Heart right ventricle (tissue), 16 donors: ENCODE results near the gene DENND1A. TPM values are rescaled to one million over a fixed set of nuclear protein-coding genes. Genes with fewer than 3 reads are reported as not detected.

Source experiments
- ATAC-seq, 8 donors: fragments of 200-7000 bp; cut with Tn5 transposase; one replicate each; pipeline ENCODE4 v1.9.1; 2020; ENCODE audit warnings: mild to moderate bottlenecking in 8 of 8, moderate library complexity in 8 of 8, moderate number of reproducible peaks in 1 of 8
- DNase-seq, 2 donors: peaks; one replicate each; pipeline ENCODE4 v3.0.0-alpha.2; 2020
- H3K27ac ChIP-seq, 10 donors: fragments of 200-600 bp; sonication (generic) in 2 of 10; one replicate each; pipeline versions ENCODE4 v1.5.0 to v1.8.0; 2020 to 2022; ENCODE audit warnings: mild to moderate bottlenecking in 3 of 10
- H3K27me3 ChIP-seq, 7 donors: fragments of 200-600 bp; one replicate each; pipeline ENCODE4 v1.8.0; 2021 to 2022; ENCODE audit warnings: mild to moderate bottlenecking in 2 of 7
- H3K36me3 ChIP-seq, 9 donors: fragments of 200-600 bp; sonication (generic) in 1 of 9; one replicate each; pipeline versions ENCODE4 v1.5.0 to v1.8.0; 2020 to 2022; ENCODE audit warnings: mild to moderate bottlenecking in 2 of 9
- H3K4me1 ChIP-seq, 9 donors: fragments of 200-600 bp; sonication (generic) in 1 of 9; one replicate each; pipeline versions ENCODE4 v1.5.0 to v1.8.0; 2020 to 2022; ENCODE audit warnings: mild to moderate bottlenecking in 4 of 9
- H3K4me3 ChIP-seq, 10 donors: fragments of 200-600 bp; sonication (generic) in 2 of 10; one replicate each; pipeline versions ENCODE4 v1.5.0 to v1.8.0; 2020 to 2022; ENCODE audit warnings: mild to moderate bottlenecking in 7 of 10, moderate library complexity in 2 of 10
- H3K9me3 ChIP-seq, 11 donors: fragments of 200-600 bp in 10 of 11; sonication (generic) in 2 of 11; one replicate each; pipeline versions ENCODE4 v1.5.0 to v1.8.0; 2013 to 2022; ENCODE audit warnings: mild to moderate bottlenecking in 2 of 11, control low read depth in 1 of 11, moderate library complexity in 1 of 11
- CTCF ChIP-seq, 9 donors: fragments of 200-600 bp; sonication (generic) in 2 of 9; IDR thresholded peaks; one replicate each; pipeline versions ENCODE4 v1.5.0 to v1.8.0; 2021 to 2022; ENCODE audit warnings: antibody characterized with exemption in 9 of 9, mild to moderate bottlenecking in 5 of 9, moderate library complexity in 1 of 9
- WGBS, 2 donors: extraction: QIAGEN DNeasy Blood & Tissue Kit; methylation state at CpG; one replicate each; pipeline ENCODE4 v1.1.7; 2013; ENCODE audit warnings: inconsistent platforms in 1 of 2; 5-methylcytosine and 5-hydroxymethylcytosine counted together
- intact Hi-C, 10 donors: fragments of 100-400 bp; cut with DNase I; formaldehyde crosslinking; loops; one replicate each; pipeline versions ENCODE4 v1.11.1 to v1.14.2; 2022
- polyA plus RNA-seq, 2 donors: library from polyadenylated mRNA; stranded (reverse); fragments of 200-250 nt; gene quantifications; one replicate each; pipeline ENCODE4 v1.2.3, GENCODE V29; 2013
- total RNA-seq, 10 donors: library from RNA; stranded (reverse); fragmentation: NEBNext Ultra II Directional in 3 of 10; extraction: Animal tissue kit (Norgen Biotek cat#: 25700) in 3 of 10; gene quantifications; one replicate each; pipeline versions ENCODE4 v1.2.1 to v1.2.4, GENCODE V29; 2021 to 2023
- donor health status: Arrhythmogenic right ventricular cardiomyopathy.
- donor health status: ischemic (EF 13 %, LVEDD 7.1; RV severe dilation, severe dysfunction).
- donor health status: healthy with polysubstance abuse.
- donor health status: DM: no; HTN: yes; CAD: no.
- donor health status: DM: no; HTN: no; CAD: no.
- donor health status: ischemic (EF 25% LVEDD 6.9; RV normal size, moderate dysfunction).
- donor health status: ischemic (EF 25% LVEDD 5.7; RV mildly dilated, moderate dysfunction).
- donor health status: healthy.
- donor health status: DM: yes; HTN: yes; CAD: no.
- donor health status: Ischemic cardiomyopathy.
- donor health status: ischemic (EF 35%, LVEDD 5.7; RV mildly dilated, moderate dysfunction).
- donor health status: nonischemic (EF 11% LVEDD 7.7; RV severe dilation, severe dysfunction).
- donor health status: DM: yes; HTN: yes; CAD: no.
- donor health status: PGD.
- donor health status: ischemic (EF 29% LVEDD 5.4; RV normal size, mild dysfunction).
- donor health status: nonischemic (EF 23%, LVEDD 6.1; RV moderate dilation, normal function).

The DENND1A gene
- total and polyA plus RNA-seq, 12 donors = 7.3 to 19.6 (median 12.2) TPM

- Histone ChIP-seq H3K4me1 (peaks cover 0 to 8% (median 0%) of the 10 kb centered on the region in 9 donors), H3K27me3 (no peaks in the 10 kb centered on the region), H3K36me3 (peaks cover 0 to 58% (median 4%) of the 10 kb centered on the region in 9 donors), H3K9me3 (no peaks in the 10 kb centered on the region), H3K4me3 (no peak overlapping the region), H3K27ac (no peak overlapping the region)
- TF ChIP-seq CTCF (IDR thresholded peaks at IDR 0.05) = no peak
- no peak for DNase-seq
- WGBS, 2 donors = 87 to 91% methylated on average over 12 of the region's 12 CpGs
- ATAC-seq = no peak
- intact Hi-C loops = no loop called here
These were observed 479.7 kb downstream of the DENND1A start for GRCh38 chr9:123450098-123450770.

- Histone ChIP-seq H3K9me3 (no peaks in the 10 kb centered on the region), H3K4me1 (peaks cover 0 to 8% (median 0%) of the 10 kb centered on the region in 9 donors), H3K27me3 (no peaks in the 10 kb centered on the region), H3K36me3 (peaks cover 0 to 52% (median 4%) of the 10 kb centered on the region in 9 donors), H3K27ac (no peak overlapping the region), H3K4me3 (no peak overlapping the region)
- peak in 1 of 8 donors; percentile 37 for ATAC-seq
- intact Hi-C loops = no loop called here
- 67 to 75% methylated on average over 9 of the region's 9 CpGs for WGBS, 2 donors
- no peak for TF ChIP-seq CTCF (IDR thresholded peaks at IDR 0.05)
- no peak for DNase-seq
These were observed 481.8 kb downstream of the DENND1A start for GRCh38 chr9:123447934-123448646.

GRCh38 chr9:123445981-123446610 is 483.8 kb downstream of the DENND1A start:
- Histone ChIP-seq H3K27me3 (no peaks in the 10 kb centered on the region), H3K36me3 (peaks cover 0 to 32% (median 0%) of the 10 kb centered on the region in 9 donors), H3K4me1 (peaks cover 0 to 5% (median 0%) of the 10 kb centered on the region in 9 donors), H3K9me3 (no peaks in the 10 kb centered on the region), H3K4me3 (no peak overlapping the region), H3K27ac (no peak overlapping the region)
- ATAC-seq = no peak
- intact Hi-C loops = no loop called here
- 83 to 85% methylated on average over 10 of the region's 10 CpGs for WGBS, 2 donors
- TF ChIP-seq CTCF (IDR thresholded peaks at IDR 0.05) = no peak
- no peak for DNase-seq

- ATAC-seq = no peak
- 97 to 98% methylated on average over 7 of the region's 7 CpGs for WGBS, 2 donors
These were observed 484.8 kb downstream of the DENND1A start for GRCh38 chr9:123445116-123445515.

More at GRCh38 chr9:123445116-123445515, 484.8 kb downstream of the DENND1A start:
- no peak for TF ChIP-seq CTCF (IDR thresholded peaks at IDR 0.05)
- Histone ChIP-seq H3K36me3 (peaks cover 0 to 31% (median 0%) of the 10 kb centered on the region in 9 donors), H3K9me3 (no peaks in the 10 kb centered on the region), H3K27me3 (no peaks in the 10 kb centered on the region), H3K27ac (no peak overlapping the region), H3K4me1 (peaks cover 0 to 5% (median 0%) of the 10 kb centered on the region in 9 donors), H3K4me3 (no peak overlapping the region)
- no peak for DNase-seq
- intact Hi-C loops = no loop called here
